Astrocyte of the spinal cord (primary cell): ENCODE measurements around the gene SLC35F3.

Experiments
- DNase-seq: peaks from one replicate; pipeline ENCODE4 v3.0.0; 2011; ENCODE audit warnings: low read depth, low spot score
- H3K4me3 ChIP-seq: 2 replicates; pipeline ENCODE4 v1.5.1; 2011; ENCODE audit warnings: low read depth, mild to moderate bottlenecking, low read length, moderate library complexity
- CTCF ChIP-seq: IDR thresholded peaks from 2 replicates; pipeline ENCODE4 v1.5.1; 2012; ENCODE audit warnings: low read depth, mild to moderate bottlenecking, low read length, inconsistent platforms
- in situ Hi-C: cut with HindIII; loops from 2 replicates; pipeline ENCODE4 v1.10.0; 2017; ENCODE audit warnings: low sequenced_read_pairs

The SLC35F3 gene

GRCh38 chr1:233928123-233928522, 23.6 kb downstream of the SLC35F3 start:
- DNase-seq: no peak
- no peak overlapping the region for H3K4me3 ChIP-seq
- in situ Hi-C loops: no loop called here
- no peak for TF ChIP-seq CTCF

- no peak for DNase-seq
- no peak overlapping the region for H3K4me3 ChIP-seq
- no peak for TF ChIP-seq CTCF
- in situ Hi-C loops: no loop called here
Measured at GRCh38 chr1:233933339-233933738, 28.9 kb downstream of the SLC35F3 start.

GRCh38 chr1:233935297-233935868, 30.9 kb downstream of the SLC35F3 start:
- in situ Hi-C loops: no loop called here
- TF ChIP-seq CTCF: no peak
- no peak overlapping the region for H3K4me3 ChIP-seq
- no peak for DNase-seq

GRCh38 chr1:233936422-233936821, 31.9 kb downstream of the SLC35F3 start:
- DNase-seq: no peak
- H3K4me3 ChIP-seq: no peak overlapping the region
- TF ChIP-seq CTCF: no peak
- in situ Hi-C loops: no loop called here

- no peak for TF ChIP-seq CTCF
- H3K4me3 ChIP-seq: no peak overlapping the region
- in situ Hi-C loops: no loop called here
- DNase-seq: no peak
Measured at GRCh38 chr1:233936842-233937241, 32.4 kb downstream of the SLC35F3 start.

GRCh38 chr1:233938476-233938875, 34.0 kb downstream of the SLC35F3 start:
- in situ Hi-C loops: no loop called here
- DNase-seq: no peak
- no peak for TF ChIP-seq CTCF

GRCh38 chr1:233939451-233939850, 35.0 kb downstream of the SLC35F3 start:
- in situ Hi-C loops: no loop called here
- H3K4me3 ChIP-seq: no peak overlapping the region
- DNase-seq: no peak
- no peak for TF ChIP-seq CTCF

More at GRCh38 chr1:233938476-233938875, 34.0 kb downstream of the SLC35F3 start:
- no peak overlapping the region for H3K4me3 ChIP-seq
